ENCODE results near the gene LGALS7B.
"Not testable (repeated sequence)": the region's sequence is repeated elsewhere in the genome, so short reads cannot be mapped to it uniquely, and the experiment has no call there.

The LGALS7B gene

GRCh38 chr19:38769635-38770211 is 19.3 kb upstream of the LGALS7B start:
- DNase-seq (ENCODE audit: insufficient read length, low spot score) (peak; percentile 87), FAIRE-seq (peak; percentile 66)

DNA sequence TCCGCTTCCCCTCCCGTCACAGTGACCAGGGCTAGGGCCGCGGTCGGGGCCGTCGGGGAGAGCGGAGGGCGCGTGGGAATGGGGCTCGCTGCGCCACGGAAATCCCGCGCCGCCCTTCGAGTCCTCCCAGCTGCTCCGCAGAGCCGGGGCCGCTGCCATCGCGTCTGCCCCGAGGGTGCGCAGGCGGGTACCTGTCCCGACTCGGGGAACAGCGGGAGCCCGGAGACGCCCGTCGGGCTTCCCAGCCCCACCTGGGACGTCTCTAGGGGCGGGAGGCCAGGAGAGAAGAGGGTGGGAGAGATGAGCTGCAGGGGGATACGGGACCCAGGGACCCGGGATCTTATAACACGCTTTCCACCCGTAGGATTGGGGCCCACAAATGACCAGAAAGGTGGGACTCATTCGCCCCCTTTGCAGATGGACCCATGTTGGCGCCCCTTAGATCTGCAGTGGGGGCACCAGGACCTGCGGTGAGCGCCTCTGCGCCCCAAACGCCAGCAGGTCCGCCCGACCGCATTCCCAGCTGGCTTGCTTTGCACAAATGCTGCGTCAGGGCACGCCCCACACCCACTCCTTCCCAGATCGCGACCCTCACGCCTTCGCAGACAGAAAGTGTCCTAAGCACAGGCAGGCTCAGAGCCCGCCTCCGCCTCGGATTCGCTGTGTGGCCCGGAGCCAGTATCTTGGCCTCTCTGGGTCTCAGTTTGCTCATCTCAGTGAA is 18.6 kb upstream of the LGALS7B start:
- not testable (repeated sequence) for FAIRE-seq; DNase-seq (ENCODE audit: insufficient read length, low spot score)

GRCh38 chr19:38770949-38771275 is 18.1 kb upstream of the LGALS7B start:
- peak; percentile 99 for FAIRE-seq
- not testable (repeated sequence) for DNase-seq (ENCODE audit: insufficient read length, low spot score)

DNA sequence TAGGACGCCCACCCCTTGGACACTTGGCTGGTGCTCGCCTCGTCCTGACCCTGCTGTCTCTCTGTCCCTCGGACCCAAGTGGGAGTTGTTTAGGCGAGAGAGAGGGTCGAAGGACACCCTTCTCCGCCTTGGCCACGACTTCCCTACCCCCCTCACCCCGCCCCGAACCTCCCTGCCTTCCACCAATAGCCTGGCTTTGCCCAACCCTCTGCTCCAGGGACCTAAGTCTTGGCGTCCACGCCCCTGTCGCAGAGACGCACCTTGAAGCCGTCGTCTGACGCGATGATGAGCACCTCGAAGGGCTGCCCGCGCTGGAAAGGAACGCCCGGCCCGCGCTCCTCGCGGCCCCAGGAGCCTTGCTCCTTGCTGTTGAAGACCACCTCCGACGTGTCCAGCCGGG is 17.4 kb upstream of the LGALS7B start:
- FAIRE-seq; DNase-seq (ENCODE audit: insufficient read length, low spot score): not testable (repeated sequence)

- no peak for DNase-seq (ENCODE audit: insufficient read length, low spot score)
- FAIRE-seq: no peak
Measured at GRCh38 chr19:38773469-38774177, 15.4 kb upstream of the LGALS7B start, which contains the start of gene LGALS7. TSS of gene LGALS7 (minus strand) at chr19:38773517. CDS start at chr19:38773492, 25 bp downstream.

- no peak for DNase-seq (ENCODE audit: insufficient read length, low spot score)
- no peak for FAIRE-seq
Measured at GRCh38 chr19:38774181-38774950, 14.6 kb upstream of the LGALS7B start.

DNA sequence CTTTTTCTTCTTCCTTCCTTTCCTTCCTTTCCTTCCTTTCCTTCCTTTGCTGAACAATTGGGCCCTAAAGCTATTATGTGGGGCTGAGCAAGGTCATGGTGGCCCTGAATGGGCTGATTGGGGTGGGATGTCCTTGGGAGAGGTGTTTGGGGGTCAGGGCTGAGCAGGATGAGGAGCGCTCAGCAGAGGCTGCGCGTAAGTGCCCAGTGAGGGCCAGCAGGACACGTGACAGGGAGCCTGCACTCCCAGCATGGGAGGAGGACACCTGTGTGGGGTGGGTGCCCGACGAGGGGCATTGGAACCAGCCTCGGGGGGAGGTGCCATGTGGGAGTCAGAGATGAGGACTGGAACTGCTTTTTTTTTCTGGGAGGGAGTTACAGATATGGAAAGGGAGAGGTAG is 10.3 kb upstream of the LGALS7B start:
- no peak for FAIRE-seq
- no peak for DNase-seq (ENCODE audit: insufficient read length, low spot score)

DNA sequence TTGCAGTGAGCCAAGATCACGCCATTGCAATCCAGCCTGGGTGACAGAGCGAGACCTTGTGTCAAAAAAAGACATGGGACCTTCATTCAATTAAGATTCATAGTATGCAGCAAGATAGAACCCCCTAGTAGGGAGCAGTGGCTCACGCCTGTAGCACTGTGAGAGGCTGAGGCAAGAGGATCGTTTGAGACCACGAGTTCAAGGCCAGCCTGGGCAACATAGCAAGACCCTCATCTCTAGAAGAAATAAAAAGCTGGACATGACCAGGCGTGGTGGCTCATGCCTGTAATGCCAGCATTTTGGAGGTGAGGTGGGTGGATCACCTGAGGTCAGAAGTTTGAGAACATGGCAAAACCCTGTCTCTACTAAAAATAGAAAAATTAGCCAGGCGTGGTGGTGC is 8.6 kb upstream of the LGALS7B start:
- DNase-seq (ENCODE audit: insufficient read length, low spot score) (no peak), FAIRE-seq (no peak)

DNA sequence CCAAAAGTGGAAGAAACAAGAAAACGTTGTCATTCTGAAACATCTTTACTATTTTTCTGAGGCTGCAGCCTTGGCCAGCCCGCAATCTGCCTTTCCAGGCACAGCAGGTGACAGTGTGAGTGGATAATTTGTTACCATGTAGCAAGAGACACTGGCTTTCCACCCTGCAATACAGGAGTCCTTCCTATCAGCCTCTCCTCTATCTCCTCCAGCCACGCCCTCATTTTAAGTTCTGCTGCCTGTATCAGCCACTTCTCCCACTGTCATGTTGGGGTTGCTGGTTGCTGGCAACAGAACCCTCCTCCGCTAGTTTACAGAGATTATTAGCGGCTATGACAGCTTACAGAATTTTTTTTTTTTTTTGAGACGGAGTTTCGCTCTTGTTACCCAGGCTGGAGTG is 7.9 kb upstream of the LGALS7B start:
- no peak for FAIRE-seq
- DNase-seq (ENCODE audit: insufficient read length, low spot score): no peak

DNA sequence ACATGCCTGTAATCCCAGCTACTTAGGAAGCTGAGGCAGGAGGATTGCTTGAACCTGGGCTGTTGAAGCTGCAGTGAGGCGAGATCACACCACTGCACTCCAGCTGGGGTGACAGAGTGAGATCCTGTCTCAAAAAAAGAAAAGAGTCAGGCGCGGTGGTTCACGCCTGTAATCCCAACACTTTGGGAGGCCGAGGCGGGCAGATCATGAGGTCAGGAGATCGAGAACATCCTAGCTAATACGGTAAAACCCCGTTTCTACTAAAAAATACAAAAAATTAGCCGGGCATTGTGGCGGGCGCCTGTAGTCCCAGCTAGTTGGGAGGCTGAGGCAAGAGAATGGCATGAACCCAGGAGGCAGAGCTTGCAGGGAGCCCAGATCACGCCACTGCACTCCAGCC is 6.8 kb upstream of the LGALS7B start:
- not testable (repeated sequence) for DNase-seq (ENCODE audit: insufficient read length, low spot score); FAIRE-seq

DNA sequence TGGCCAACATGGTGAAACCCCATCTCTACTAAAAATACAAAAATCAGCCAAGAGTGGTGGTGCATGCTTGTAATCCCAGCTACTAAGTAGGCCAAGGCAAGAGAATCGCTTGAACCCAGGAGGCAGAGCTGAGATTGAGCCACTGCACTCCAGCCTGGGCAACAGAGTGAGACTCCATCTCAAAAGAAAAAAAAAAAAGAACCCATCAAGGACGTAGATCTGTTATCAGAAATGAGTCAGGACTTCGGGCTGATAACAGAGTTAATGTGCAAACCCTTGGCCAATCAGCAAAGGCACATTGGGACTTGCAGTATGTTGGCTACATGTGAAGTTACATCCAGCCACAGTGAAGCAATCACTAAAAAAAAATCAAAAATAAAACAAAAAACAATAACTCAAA is 4.8 kb upstream of the LGALS7B start:
- FAIRE-seq: no peak
- DNase-seq (ENCODE audit: insufficient read length, low spot score): no peak

GRCh38 chr19:38785187-38785699 is 3.8 kb upstream of the LGALS7B start:
- DNase-seq (ENCODE audit: insufficient read length, low spot score): no peak
- FAIRE-seq: no peak

GRCh38 chr19:38786061-38786460 is 2.9 kb upstream of the LGALS7B start:
- not testable (repeated sequence) for FAIRE-seq; DNase-seq (ENCODE audit: insufficient read length, low spot score)

GRCh38 chr19:38786572-38787265 is 2.3 kb upstream of the LGALS7B start:
- no peak for FAIRE-seq
- DNase-seq (ENCODE audit: insufficient read length, low spot score): no peak

- not testable (repeated sequence) for DNase-seq (ENCODE audit: insufficient read length, low spot score); FAIRE-seq
Measured at GRCh38 chr19:38790507-38791403, 1.8 kb downstream of the LGALS7B start.

- DNase-seq (ENCODE audit: insufficient read length, low spot score): not testable (repeated sequence)
- peak; percentile 100 for FAIRE-seq
Measured at GRCh38 chr19:38791451-38792064, 2.6 kb downstream of the LGALS7B start.

GRCh38 chr19:38792250-38793111 is 3.5 kb downstream of the LGALS7B start:
- no peak for FAIRE-seq
- DNase-seq (ENCODE audit: insufficient read length, low spot score): peak; percentile 57

- no peak for DNase-seq (ENCODE audit: insufficient read length, low spot score)
- FAIRE-seq: no peak
Measured at GRCh38 chr19:38793177-38793576, 4.2 kb downstream of the LGALS7B start.

Measured in GM19239 (cell line).